IPS-18c (cell line): ENCODE data around the gene TRPM6.

Source experiments
- H3K4me3 ChIP-seq: 2 replicates; pipeline ENCODE4 v1.7.0; 2013; ENCODE audit warnings: low read depth, mild to moderate bottlenecking, low read length, moderate library complexity; ENCODE audit not compliant: insufficient read depth
- H3K9me3 ChIP-seq: one replicate; pipeline ENCODE4 v1.6.1; 2013; ENCODE audit warnings: mild to moderate bottlenecking, low read length, moderate library complexity; ENCODE audit not compliant: control insufficient read depth, insufficient read depth

TRPM6 gene

GRCh38 chr9:74800226-74800625 is 87.5 kb downstream of the TRPM6 start:
- Histone ChIP-seq H3K9me3 (no peaks in the 10 kb centered on the region), H3K4me3 (no peak overlapping the region)

GRCh38 chr9:74795803-74796202 is 91.9 kb downstream of the TRPM6 start:
- H3K9me3 ChIP-seq, result no peaks in the 10 kb centered on the region
- H3K4me3 ChIP-seq, result no peak overlapping the region

DNA sequence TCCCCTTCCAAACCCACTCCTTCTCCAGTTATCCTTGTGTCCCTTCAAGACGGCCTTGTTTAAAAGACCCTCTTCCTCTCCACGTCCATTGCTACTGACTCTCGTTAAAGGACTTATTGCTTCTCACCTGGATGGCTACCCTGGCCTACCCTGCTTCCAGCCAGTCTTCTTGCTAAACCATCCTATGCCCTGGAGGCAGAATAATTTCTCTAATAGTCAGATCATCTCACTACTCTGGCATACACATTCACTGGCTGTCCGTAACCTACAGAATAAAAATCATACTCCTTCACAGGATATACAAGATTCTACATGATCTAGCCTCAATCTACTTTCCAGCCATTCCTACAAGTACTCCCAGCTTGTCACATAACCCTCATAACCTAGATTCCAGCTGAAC is 92.6 kb downstream of the TRPM6 start:
- no peaks in the 10 kb centered on the region for H3K9me3 ChIP-seq
- H3K4me3 ChIP-seq, result no peak overlapping the region

- Histone ChIP-seq H3K9me3 (no peaks in the 10 kb centered on the region), H3K4me3 (no peak overlapping the region)
Observed at GRCh38 chr9:74784506-74784905, 103.2 kb downstream of the TRPM6 start.

DNA sequence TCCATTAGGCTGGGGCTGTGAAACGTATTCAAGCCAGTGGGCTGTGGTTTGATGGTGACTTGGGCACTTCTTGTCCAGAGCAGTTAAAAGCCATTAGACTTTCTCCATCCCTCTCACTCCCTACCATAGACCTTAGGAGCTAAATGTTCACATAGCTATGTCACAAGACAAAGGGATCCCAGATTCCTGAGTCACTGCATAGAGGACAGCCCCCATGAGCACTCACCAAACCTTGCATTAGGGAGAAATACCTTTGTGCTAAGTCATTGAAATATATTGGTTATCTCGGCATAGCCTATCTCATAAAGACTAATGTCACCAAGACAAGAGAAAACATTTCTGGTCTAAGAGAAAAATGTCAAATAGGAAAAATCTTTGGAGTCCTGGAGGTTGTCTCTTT is 104.3 kb downstream of the TRPM6 start:
- no peak overlapping the region for H3K4me3 ChIP-seq
- H3K9me3 ChIP-seq, result no peaks in the 10 kb centered on the region

DNA sequence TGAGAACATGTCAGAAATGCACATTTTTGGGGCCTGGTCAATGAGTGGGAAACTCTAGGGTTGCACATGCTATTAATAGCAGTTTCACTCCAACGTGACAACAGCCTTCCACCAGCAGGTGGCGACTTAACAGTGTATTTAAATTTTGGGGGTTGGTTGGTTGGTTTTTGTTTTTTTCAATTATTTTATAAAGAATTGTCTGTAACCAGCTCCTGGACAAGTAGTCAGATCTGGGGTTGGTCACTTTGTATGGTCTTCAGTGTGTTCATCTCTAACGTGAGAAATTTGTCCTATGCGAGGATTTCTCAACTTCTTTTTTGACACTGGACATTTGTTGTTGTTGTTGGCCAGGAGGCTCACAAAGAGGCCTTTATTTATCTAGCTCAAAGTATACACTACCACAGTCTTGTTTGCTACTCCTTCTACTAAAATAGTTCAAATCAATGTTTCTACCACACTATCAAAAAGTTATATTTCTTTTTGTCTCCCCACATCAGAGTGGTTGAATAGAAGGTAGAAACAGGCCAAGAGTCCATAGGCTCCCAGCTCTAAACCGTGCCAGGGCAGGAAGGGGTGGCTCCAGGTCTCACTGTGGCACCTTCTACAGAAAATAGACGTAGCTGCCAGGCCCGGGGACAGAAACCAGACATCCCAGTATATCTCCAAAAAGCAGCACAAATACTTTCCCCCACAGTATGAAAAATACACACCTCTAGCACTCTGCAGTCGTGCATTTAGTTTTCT is 110.4 kb downstream of the TRPM6 start:
- Histone ChIP-seq H3K9me3 (no peaks in the 10 kb centered on the region), H3K4me3 (no peak overlapping the region)

DNA sequence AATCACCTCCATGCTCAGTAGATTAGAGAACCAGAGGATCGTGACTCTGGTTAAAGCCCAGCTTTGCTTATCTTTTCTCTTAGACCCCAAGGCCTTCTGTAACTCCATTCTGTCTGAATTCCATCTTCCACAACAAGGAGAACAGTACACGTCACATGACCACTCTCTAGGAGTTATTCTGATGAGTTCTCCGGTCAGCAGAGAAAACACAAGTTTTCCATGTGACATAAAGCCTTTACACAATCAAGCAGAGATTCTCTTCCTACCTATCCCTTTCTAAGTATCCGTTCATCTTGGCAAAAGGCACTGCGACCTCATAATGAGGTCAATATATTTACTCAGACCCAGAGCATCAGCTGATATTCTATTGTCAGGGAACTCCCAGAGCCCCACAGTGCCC is 112.3 kb downstream of the TRPM6 start:
- Histone ChIP-seq H3K9me3 (no peaks in the 10 kb centered on the region), H3K4me3 (no peak overlapping the region)

DNA sequence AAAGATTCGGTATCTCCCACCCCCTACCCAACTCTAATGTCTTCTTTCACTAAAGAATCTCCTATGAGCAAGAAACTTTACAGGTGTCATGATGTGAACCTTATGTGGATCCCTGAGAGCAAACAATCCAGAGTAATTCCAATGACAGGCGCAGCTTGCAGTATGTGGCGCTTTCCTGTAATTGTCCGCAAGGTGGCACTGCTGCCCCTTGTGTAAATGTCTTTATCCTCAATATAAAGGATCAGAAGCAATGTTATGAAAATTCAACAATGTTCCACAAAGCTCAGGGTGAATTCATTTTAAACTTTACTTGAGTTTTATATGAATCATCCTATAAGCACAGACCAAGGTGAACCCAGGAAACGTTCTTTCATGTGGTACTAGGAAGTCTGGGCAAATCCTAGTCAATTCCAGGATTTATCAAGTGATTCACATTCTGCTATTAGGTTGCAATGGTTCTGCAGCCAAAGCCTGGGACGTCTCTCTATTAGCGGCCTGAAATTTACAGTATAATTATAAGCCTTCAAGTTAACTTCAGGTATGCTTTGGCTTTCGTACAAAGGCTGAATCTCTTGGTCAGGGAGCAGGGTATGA is 113.7 kb downstream of the TRPM6 start:
- H3K4me3 ChIP-seq, result no peak overlapping the region
- no peaks in the 10 kb centered on the region for H3K9me3 ChIP-seq

- Histone ChIP-seq H3K4me3 (no peak overlapping the region), H3K9me3 (no peaks in the 10 kb centered on the region)
Observed at GRCh38 chr9:74772121-74772520, 115.6 kb downstream of the TRPM6 start.

DNA sequence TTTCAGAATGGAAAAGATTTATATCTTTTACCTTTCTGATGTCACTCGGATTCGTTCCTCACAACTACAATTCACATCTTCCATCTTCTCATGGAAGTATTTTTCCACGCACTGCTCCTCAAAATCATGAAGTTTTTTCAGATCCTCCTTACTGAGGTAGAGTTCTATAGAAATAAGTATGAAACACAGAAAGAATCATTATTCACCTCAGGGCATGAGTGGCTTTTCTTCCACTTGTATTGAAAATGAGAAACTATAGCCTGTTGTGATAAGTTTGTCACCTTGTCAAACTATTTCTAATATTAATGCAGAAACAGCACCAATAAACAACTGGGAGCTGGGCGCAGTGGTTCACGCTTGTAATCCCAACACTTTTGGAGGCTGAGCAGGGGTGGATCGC is 116.0 kb downstream of the TRPM6 start:
- H3K4me3 ChIP-seq, result no peak overlapping the region

GRCh38 chr9:74771262-74771585 is 116.5 kb downstream of the TRPM6 start:
- H3K4me3 ChIP-seq, result no peak overlapping the region
- no peaks in the 10 kb centered on the region for H3K9me3 ChIP-seq

More for the DNA sequence above, 116.0 kb downstream of the TRPM6 start:
- no peaks in the 10 kb centered on the region for H3K9me3 ChIP-seq

DNA sequence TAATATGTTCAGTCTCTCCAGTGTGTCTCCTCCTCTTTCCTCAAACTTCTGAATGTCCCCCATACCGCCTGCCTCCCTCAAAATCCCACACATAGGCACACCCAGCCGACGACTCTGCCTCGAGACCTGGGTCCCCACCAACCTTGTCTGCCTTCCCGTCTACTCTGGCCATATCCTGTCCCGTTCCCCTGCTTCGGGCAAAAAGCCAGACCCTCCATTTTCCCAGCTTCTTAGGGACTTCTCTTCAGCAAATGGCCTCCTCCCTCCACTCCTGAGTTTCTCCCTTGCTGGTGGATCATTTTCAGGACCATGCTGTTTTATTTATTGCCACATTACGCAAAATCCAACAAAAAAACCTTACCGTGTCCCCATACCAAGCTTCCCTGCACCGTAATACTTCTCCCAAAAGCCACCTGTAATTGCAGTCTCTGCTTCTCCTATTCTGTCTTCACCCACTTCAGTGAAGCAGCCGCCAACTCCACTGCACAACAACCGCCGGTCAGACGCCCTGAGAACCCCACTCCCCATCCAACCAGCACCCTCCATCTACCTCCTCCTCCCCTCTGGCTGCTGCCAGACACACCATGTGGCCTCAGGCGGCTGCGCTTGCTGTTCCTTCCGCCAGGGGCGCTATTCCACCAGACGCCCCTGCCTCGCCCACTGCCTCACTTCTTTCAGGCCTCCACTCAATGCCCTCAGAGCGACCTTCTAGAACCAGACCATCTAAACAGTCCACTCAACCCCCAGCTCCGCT is 117.0 kb downstream of the TRPM6 start:
- no peak overlapping the region for H3K4me3 ChIP-seq
- no peaks in the 10 kb centered on the region for H3K9me3 ChIP-seq

DNA sequence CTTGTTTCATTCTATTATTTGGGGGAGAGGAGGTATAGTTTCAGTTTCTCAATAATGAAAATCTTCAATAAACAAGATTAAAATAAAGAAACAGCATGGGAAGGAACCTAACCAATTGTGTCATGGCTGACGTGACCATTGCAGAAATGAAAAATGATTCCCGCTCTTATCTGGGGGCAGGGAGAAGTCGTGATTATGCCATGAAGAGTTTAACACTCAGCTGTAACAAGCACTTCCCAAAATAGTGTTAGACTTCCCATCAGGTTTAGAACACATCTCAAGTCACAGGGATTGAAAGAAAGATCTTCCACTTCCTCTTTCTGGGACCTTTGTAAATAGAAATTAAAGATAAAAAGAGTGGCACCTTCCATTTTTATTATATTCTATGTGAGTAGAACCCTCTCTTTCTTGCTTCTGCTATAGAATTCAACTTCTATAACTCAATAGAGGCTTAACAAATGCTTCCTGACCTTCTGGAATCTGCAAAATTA is 122.2 kb downstream of the TRPM6 start:
- Histone ChIP-seq H3K4me3 (no peak overlapping the region), H3K9me3 (no peaks in the 10 kb centered on the region)

- Histone ChIP-seq H3K9me3 (no peaks in the 10 kb centered on the region), H3K4me3 (no peak overlapping the region)
Observed at GRCh38 chr9:74762950-74763349, 124.8 kb downstream of the TRPM6 start.

- no peaks in the 10 kb centered on the region for H3K9me3 ChIP-seq
- H3K4me3 ChIP-seq, result no peak overlapping the region
Observed at GRCh38 chr9:74760031-74760700, 127.6 kb downstream of the TRPM6 start.

- no peaks in the 10 kb centered on the region for H3K9me3 ChIP-seq
- H3K4me3 ChIP-seq, result no peak overlapping the region
Observed at GRCh38 chr9:74755999-74756398, 131.7 kb downstream of the TRPM6 start.

GRCh38 chr9:74755355-74755754 is 132.4 kb downstream of the TRPM6 start:
- Histone ChIP-seq H3K9me3 (no peaks in the 10 kb centered on the region), H3K4me3 (no peak overlapping the region)

GRCh38 chr9:74753650-74754049 is 134.1 kb downstream of the TRPM6 start:
- Histone ChIP-seq H3K9me3 (no peaks in the 10 kb centered on the region), H3K4me3 (no peak overlapping the region)
